Measurements from ENCODE around the gene UCK1. TPM values are rescaled to one million over a fixed set of nuclear protein-coding genes. Genes with fewer than 3 reads are reported as not detected.
A peak's percentile ranks its signal among the peaks of the same experiment; 100 is the strongest.

Gene UCK1
- total and polyA plus RNA-seq, 2 of the 4 experiments (the other 2 are of a cell fraction), result 17.9 to 21.4 TPM

- TF ChIP-seq CHD1 (IDR thresholded peaks at IDR 0.05; ENCODE audit: low read depth, low read length) (no peak), FOS (IDR thresholded peaks at IDR 0.05; ENCODE audit: low read depth, low read length) (no peak)
Measured at GRCh38 chr9:131523086-131523388, 8.0 kb downstream of the UCK1 start (continued).

- H2AFZ ChIP-seq (replicated peaks; ENCODE audit: low read length, poor library complexity), result no peak overlapping the region
- no peak overlapping the region for H4K5ac ChIP-seq (ENCODE audit: low read depth, low read length)
- ChIA-PET POLR2A (ENCODE audit: unreplicated experiment) (no interaction called here), CTCF (no interaction called here)
- H3K9ac ChIP-seq (ENCODE audit: low read depth, low read length), result no peak overlapping the region
- no peak overlapping the region for H3K23ac ChIP-seq (ENCODE audit: low read depth, low read length)
- H3K4ac ChIP-seq (ENCODE audit: low read depth, low read length), result no peak overlapping the region
- peaks cover 9% of the 10 kb centered on the region; the same call in 1 of the 2 replicates for H4K20me1 ChIP-seq (ENCODE audit: insufficient read depth, low read length)
- no peak overlapping the region for H2BK5ac ChIP-seq (ENCODE audit: low read depth, low read length, poor library complexity, severe bottlenecking)
- H3K4me1 ChIP-seq (ENCODE audit: control insufficient read depth, insufficient read depth, low read length), result no peaks in the 10 kb centered on the region
- H3K9me3 ChIP-seq (ENCODE audit: control insufficient read depth, insufficient read depth, low read length), result no peaks in the 10 kb centered on the region
- no peak for ATAC-seq (ENCODE audit: low read depth)
- H3K18ac ChIP-seq (ENCODE audit: low read depth, low read length), result no peak overlapping the region
- H3K27ac ChIP-seq (ENCODE audit: insufficient read depth, low read length), result no peak overlapping the region
- WGBS, 2 experiments (ENCODE audit: extremely low coverage in 2 of 2, insufficient read length in 1 of 2), result 95% methylated on average over 21 of the region's 29 CpGs; no CpG with 5 or more reads in 1 of the 2 experiments
- H4K91ac ChIP-seq (ENCODE audit: insufficient read depth, low read depth, low read length), result no peak overlapping the region
- H3K4me2 ChIP-seq (ENCODE audit: low read depth, low read length), result no peak overlapping the region
- TF ChIP-seq CEBPB (IDR thresholded peaks at IDR 0.05; ENCODE audit: low read depth, low read length) (no peak), CTCF (conservative IDR thresholded peaks at IDR 0.05; ENCODE audit: low read depth, low read length) (no peak), USF2 (IDR thresholded peaks at IDR 0.05; ENCODE audit: low read depth, low read length) (no peak), CHD1 (IDR thresholded peaks at IDR 0.05; ENCODE audit: low read depth, low read length) (no peak), MAFK (IDR thresholded peaks at IDR 0.05; ENCODE audit: low read depth, low read length) (no peak), MAZ (IDR thresholded peaks at IDR 0.05; ENCODE audit: borderline replicate concordance, low read depth, low read length) (no peak), NFE2L2 (IDR thresholded peaks at IDR 0.05; ENCODE audit: low read depth, low read length) (no peak)
- dilution Hi-C loops (cut with HindIII; ENCODE audit: low sequenced_read_pairs, unreplicated experiment) (no loop called here), in situ Hi-C loops (cut with MboI; ENCODE audit: low sequenced_read_pairs) (no loop called here), intact Hi-C loops (cut with micrococcal nuclease) (no loop called here)
- no peak overlapping the region for H3K14ac ChIP-seq (replicated peaks; ENCODE audit: low read depth, low read length)
- H2AK9ac ChIP-seq (replicated peaks; ENCODE audit: low read depth, low read length, poor library complexity), result peak overlapping the region; percentile 42
- H3K27me3 ChIP-seq (ENCODE audit: control insufficient read depth, insufficient read depth, low read length), result no peaks in the 10 kb centered on the region
- peaks cover 78% of the 10 kb centered on the region for H3K36me3 ChIP-seq (ENCODE audit: control insufficient read depth, insufficient read depth, low read length)
- no peaks in the 10 kb centered on the region for H3K9me1 ChIP-seq (ENCODE audit: insufficient read depth, low read length)
- no peak overlapping the region for H2BK120ac ChIP-seq (ENCODE audit: low read depth, low read length)
- H3K4me3 ChIP-seq (ENCODE audit: insufficient read depth, low read depth, low read length), result no peak overlapping the region
- BruUV-seq (replicated peaks), result no TSS peak
- H4K8ac ChIP-seq (ENCODE audit: low read depth in 2 of 2, low read length in 2 of 2), result no peak overlapping the region
- H3K79me1 ChIP-seq (ENCODE audit: low read depth in 1 of 2, low read length in 2 of 2), result no peaks in the 10 kb centered on the region
- H2BK20ac ChIP-seq (ENCODE audit: low read depth, low read length), result no peak overlapping the region
- H2BK15ac ChIP-seq (ENCODE audit: low read depth, low read length), result no peak overlapping the region
- H2AK5ac ChIP-seq (ENCODE audit: low read depth, low read length), result no peak overlapping the region
- no peak overlapping the region for H3K56ac ChIP-seq (ENCODE audit: extremely low read depth, insufficient read depth, low read length)
- DNase-seq, result no peak
Measured at GRCh38 chr9:131522257-131523085, 8.6 kb downstream of the UCK1 start.
